GM04504 (cell line): ENCODE measurements around the gene GRB7.
"Not testable (repeated sequence)": the region's sequence is repeated elsewhere in the genome, so short reads cannot be mapped to it uniquely, and the experiment has no call there.

ENCODE experiments used
- DNase-seq: peaks from one replicate; pipeline ENCODE4 v3.0.0-alpha.2; 2012; ENCODE audit warnings: low read depth

Gene GRB7

GRCh38 chr17:39737760-39738567, at the start of gene GRB7:
Gene GRB7 (plus strand): TSS chr17:39737938. CDS start chr17:39742302, 4,364 bp downstream.
- DNase-seq = no peak

- DNase-seq = no peak
These were observed 49.3 kb upstream of the GRB7 start for GRCh38 chr17:39688475-39688835.

GRCh38 chr17:39688945-39689344, 48.8 kb upstream of the GRB7 start:
- no peak for DNase-seq

GRCh38 chr17:39694593-39694992, 43.1 kb upstream of the GRB7 start:
- DNase-seq = no peak

GRCh38 chr17:39695089-39695474, 42.7 kb upstream of the GRB7 start:
- no peak for DNase-seq

- DNase-seq = no peak
These were observed 41.0 kb upstream of the GRB7 start for GRCh38 chr17:39696731-39697130.

- DNase-seq = no peak
These were observed 39.8 kb upstream of the GRB7 start for GRCh38 chr17:39697961-39698360.

- DNase-seq = not testable (repeated sequence)
These were observed 38.5 kb upstream of the GRB7 start for GRCh38 chr17:39699157-39699817.

GRCh38 chr17:39699818-39700147, 38.0 kb upstream of the GRB7 start, which contains the start of gene ERBB2:
Gene ERBB2 (plus strand): TSS chr17:39700064. CDS start chr17:39700239, 175 bp downstream.
- DNase-seq = peak; percentile 52

GRCh38 chr17:39700148-39700987, 37.4 kb upstream of the GRB7 start:
- DNase-seq = no peak

GRCh38 chr17:39701012-39701783, 36.5 kb upstream of the GRB7 start:
- no peak for DNase-seq

GRCh38 chr17:39701784-39702422, 35.8 kb upstream of the GRB7 start:
- DNase-seq = no peak

- DNase-seq = no peak
These were observed 34.5 kb upstream of the GRB7 start for GRCh38 chr17:39702901-39703893.

- DNase-seq = no peak
These were observed 33.8 kb upstream of the GRB7 start for GRCh38 chr17:39703913-39704312.

GRCh38 chr17:39704821-39705551, 32.8 kb upstream of the GRB7 start:
- no peak for DNase-seq

GRCh38 chr17:39705786-39706348, 31.9 kb upstream of the GRB7 start:
- DNase-seq = no peak

GRCh38 chr17:39706383-39706782, 31.4 kb upstream of the GRB7 start:
- no peak for DNase-seq

- no peak for DNase-seq
These were observed 30.8 kb upstream of the GRB7 start for GRCh38 chr17:39706921-39707337.
